Caco-2 (cell line): ENCODE results near the gene PIP4K2A. TPM values are rescaled to one million over a fixed set of nuclear protein-coding genes. Genes with fewer than 3 reads are reported as not detected.

ENCODE experiments used
- BruUV-seq: library from RNA; stranded (reverse); fragments of 400-500 nt; replicated peaks from 2 replicates; lab custom pipeline; 2021; lab: Mats Ljungman, UMichigan
- CTCF ChIA-PET: fragments of 300-600 bp; sonication (Branson Sonifier 250); formaldehyde crosslinking; loops from one replicate; lab custom pipeline; 2022; ENCODE audit warnings: antibody characterized with exemption; lab: Charles Lee
- POLR2A ChIA-PET: fragments of 300-600 bp; sonication (Branson Sonifier 250); formaldehyde crosslinking; loops from one replicate; lab custom pipeline; 2022; ENCODE audit warnings: antibody characterized with exemption; lab: Charles Lee
- DNase-seq, 2 experiments: peaks; one replicate each; pipeline versions ENCODE4 v3.0.0 to v3.0.0-alpha.2; 2020 to 2022
- H3K27me3 ChIP-seq: replicated peaks from 2 replicates; pipeline ENCODE4 v1.6.0; 2011; ENCODE audit warnings: low read length; ENCODE audit not compliant: control insufficient read depth, insufficient read depth
- H3K36me3 ChIP-seq: 2 replicates; pipeline ENCODE4 v1.5.1; 2011; ENCODE audit warnings: low read length; ENCODE audit not compliant: control insufficient read depth, insufficient read depth
- H3K4me1 ChIP-seq: fragments of 250-450 bp; sonication (Bioruptor Pico); 2 replicates; pipeline ENCODE4 v1.5.1; 2020; ENCODE audit warnings: mild to moderate bottlenecking
- H3K4me3 ChIP-seq: 2 replicates; pipeline ENCODE4 v1.5.1; 2011; ENCODE audit warnings: low read depth, mild to moderate bottlenecking, control low read depth, low read length
- H3K9me3 ChIP-seq: fragments of 250-450 bp; sonication (Bioruptor Pico); 2 replicates; pipeline ENCODE4 v1.5.1; 2020; ENCODE audit warnings: mild to moderate bottlenecking, moderate library complexity
- H3K27ac Mint-ChIP-seq: one replicate; pipeline ENCODE4 v1.8.0; 2022; ENCODE audit warnings: mixed read lengths; ENCODE audit not compliant: unreplicated experiment
- H3K27me3 Mint-ChIP-seq: one replicate; pipeline ENCODE4 v1.8.0; 2022; ENCODE audit warnings: mixed read lengths; ENCODE audit not compliant: insufficient read depth, unreplicated experiment
- H3K36me3 Mint-ChIP-seq: one replicate; pipeline ENCODE4 v1.8.0; 2022; ENCODE audit warnings: mild to moderate bottlenecking, mixed read lengths; ENCODE audit not compliant: insufficient read depth, unreplicated experiment
- H3K4me1 Mint-ChIP-seq: one replicate; pipeline ENCODE4 v1.8.0; 2022; ENCODE audit warnings: low read depth, mixed read lengths; ENCODE audit not compliant: unreplicated experiment
- H3K4me3 Mint-ChIP-seq: one replicate; pipeline ENCODE4 v1.8.0; 2022; ENCODE audit warnings: mild to moderate bottlenecking, moderate library complexity, mixed read lengths; ENCODE audit not compliant: unreplicated experiment
- H3K9me3 Mint-ChIP-seq: one replicate; pipeline ENCODE4 v1.8.0; 2022; ENCODE audit warnings: mixed read lengths; ENCODE audit not compliant: unreplicated experiment
- intact Hi-C: fragments of 100-400 bp; cut with micrococcal nuclease; formaldehyde crosslinking; loops from one replicate; pipeline ENCODE4 v1.10.0; 2022; ENCODE audit not compliant: unreplicated experiment
- total RNA-seq: library from RNA; stranded (reverse); gene quantifications from 2 replicates; pipeline ENCODE4 v1.2.3, GENCODE V29; 2022
- TF ChIP-seq, protein P1 (sequence below), 2 experiments: fragments of 200-600 bp in 1 of 2; IDR thresholded peaks; 1 replicate in 1 of 2; 2 replicates in 1 of 2; pipeline versions ENCODE4 v1.5.1 to v1.8.0; 2011 to 2022; ENCODE audit warnings: antibody characterized with exemption in 1 of 2, control low read depth in 1 of 2, inconsistent platforms in 1 of 2, low read depth in 1 of 2, low read length in 1 of 2, mild to moderate bottlenecking in 1 of 2, moderate library complexity in 1 of 2; ENCODE audit not compliant: insufficient read depth in 1 of 2, severe bottlenecking in 1 of 2, unreplicated experiment in 1 of 2

Gene PIP4K2A
- total RNA-seq, 1 experiment from 2014 or later = 26.9 TPM

DNA sequence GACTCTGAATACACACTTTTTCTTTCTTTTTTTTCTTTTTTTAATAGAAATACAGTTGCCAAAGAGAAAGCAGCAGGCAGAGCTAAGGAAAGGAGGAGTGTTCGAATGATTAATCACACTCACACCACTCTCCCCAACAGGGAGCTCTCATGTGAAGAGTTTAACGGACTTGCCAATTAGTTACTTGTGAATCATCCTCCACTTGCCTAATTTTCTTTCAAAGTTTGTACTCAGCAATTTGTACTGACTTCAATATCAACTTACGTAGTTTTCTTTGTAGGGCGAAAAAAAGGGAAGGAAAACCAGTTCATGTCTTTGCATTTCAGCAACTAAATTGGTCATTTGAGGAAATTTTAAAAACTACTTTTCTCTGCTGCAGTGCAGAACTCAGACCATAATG, 109.2 kb downstream of the PIP4K2A start:
- no peaks in the 10 kb centered on the region for H3K4me1 ChIP-seq
- CTCF ChIA-PET = no interaction called here
- peaks cover 24% of the 10 kb centered on the region for H3K36me3 Mint-ChIP-seq
- H3K36me3 ChIP-seq = no peaks in the 10 kb centered on the region
- no peak for DNase-seq
- peaks cover 11% of the 10 kb centered on the region for H3K4me1 Mint-ChIP-seq
- H3K4me3 Mint-ChIP-seq = no peak overlapping the region
- POLR2A ChIA-PET = no interaction called here
- H3K4me3 ChIP-seq = no peak overlapping the region
- no peaks in the 10 kb centered on the region for H3K27me3 Mint-ChIP-seq
- TF ChIP-seq, protein P1, sequence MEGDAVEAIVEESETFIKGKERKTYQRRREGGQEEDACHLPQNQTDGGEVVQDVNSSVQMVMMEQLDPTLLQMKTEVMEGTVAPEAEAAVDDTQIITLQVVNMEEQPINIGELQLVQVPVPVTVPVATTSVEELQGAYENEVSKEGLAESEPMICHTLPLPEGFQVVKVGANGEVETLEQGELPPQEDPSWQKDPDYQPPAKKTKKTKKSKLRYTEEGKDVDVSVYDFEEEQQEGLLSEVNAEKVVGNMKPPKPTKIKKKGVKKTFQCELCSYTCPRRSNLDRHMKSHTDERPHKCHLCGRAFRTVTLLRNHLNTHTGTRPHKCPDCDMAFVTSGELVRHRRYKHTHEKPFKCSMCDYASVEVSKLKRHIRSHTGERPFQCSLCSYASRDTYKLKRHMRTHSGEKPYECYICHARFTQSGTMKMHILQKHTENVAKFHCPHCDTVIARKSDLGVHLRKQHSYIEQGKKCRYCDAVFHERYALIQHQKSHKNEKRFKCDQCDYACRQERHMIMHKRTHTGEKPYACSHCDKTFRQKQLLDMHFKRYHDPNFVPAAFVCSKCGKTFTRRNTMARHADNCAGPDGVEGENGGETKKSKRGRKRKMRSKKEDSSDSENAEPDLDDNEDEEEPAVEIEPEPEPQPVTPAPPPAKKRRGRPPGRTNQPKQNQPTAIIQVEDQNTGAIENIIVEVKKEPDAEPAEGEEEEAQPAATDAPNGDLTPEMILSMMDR (IDR thresholded peaks at IDR 0.05; ENCODE audit: insufficient read depth in 1 of 2, low read depth in 1 of 2, low read length in 1 of 2, severe bottlenecking in 1 of 2, unreplicated experiment in 1 of 2) = no peak
- H3K27me3 ChIP-seq = no peaks in the 10 kb centered on the region
- no TSS peak for BruUV-seq
- H3K9me3 ChIP-seq = 0 out of 2 replicates have a peak, but pooled peaks cover 5% of the 10 kb centered on the region
- H3K9me3 Mint-ChIP-seq = peaks cover 14% of the 10 kb centered on the region
- intact Hi-C loops = no loop called here
- no peak overlapping the region for H3K27ac Mint-ChIP-seq

DNA sequence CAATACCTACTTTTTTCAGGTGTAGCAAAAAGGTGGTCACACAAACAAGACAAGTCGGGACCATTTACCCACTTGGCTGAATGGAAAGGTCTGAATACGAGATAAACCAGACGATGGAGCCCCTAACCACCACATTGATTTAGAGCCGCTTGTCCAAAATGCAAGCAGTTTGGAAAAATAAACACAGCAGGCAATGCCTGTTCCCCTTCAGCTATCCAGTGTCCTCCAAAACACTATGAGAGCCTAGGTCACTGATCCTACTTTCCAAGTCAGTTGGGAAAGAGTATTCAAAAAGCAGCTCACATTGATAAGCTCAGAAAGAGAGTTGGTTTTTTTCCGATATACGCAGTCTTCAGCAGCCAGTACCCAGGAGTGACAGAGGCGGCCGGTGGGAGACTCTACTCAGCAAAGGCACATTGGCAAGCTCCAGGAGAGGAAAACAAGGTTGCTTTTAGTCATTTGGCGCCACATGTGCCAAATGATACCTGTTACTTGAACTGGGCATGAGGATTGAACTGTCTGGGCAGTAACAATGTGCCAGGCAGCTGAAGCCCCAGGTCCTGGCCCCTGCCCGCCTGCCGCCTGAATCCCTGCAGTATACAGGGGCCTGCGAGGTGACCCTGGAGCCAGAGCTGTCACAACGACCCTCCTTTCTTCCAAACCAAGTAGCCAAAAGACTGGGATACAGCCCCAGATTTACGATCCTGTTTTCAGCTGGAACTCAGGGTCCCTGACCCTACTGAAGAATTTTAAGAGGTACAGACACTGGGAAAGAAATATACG, 109.8 kb downstream of the PIP4K2A start:
- TF ChIP-seq, protein P1 (IDR thresholded peaks at IDR 0.05; ENCODE audit: insufficient read depth in 1 of 2, low read depth in 1 of 2, low read length in 1 of 2, severe bottlenecking in 1 of 2, unreplicated experiment in 1 of 2) = no peak
- H3K9me3 Mint-ChIP-seq = peaks cover 8% of the 10 kb centered on the region
- 0 out of 2 replicates have a peak, but pooled peaks cover 5% of the 10 kb centered on the region for H3K9me3 ChIP-seq
- peaks cover 6% of the 10 kb centered on the region for H3K4me1 Mint-ChIP-seq
- no peaks in the 10 kb centered on the region for H3K27me3 Mint-ChIP-seq
- H3K36me3 Mint-ChIP-seq = peaks cover 17% of the 10 kb centered on the region
- BruUV-seq = no TSS peak
- no peaks in the 10 kb centered on the region for H3K36me3 ChIP-seq
- no peak overlapping the region for H3K27ac Mint-ChIP-seq
- DNase-seq = no peak
- H3K4me3 ChIP-seq = no peak overlapping the region
- intact Hi-C loops = no loop called here
- POLR2A ChIA-PET = no interaction called here
- no peaks in the 10 kb centered on the region for H3K4me1 ChIP-seq
- H3K27me3 ChIP-seq = no peaks in the 10 kb centered on the region
- CTCF ChIA-PET = no interaction called here
- no peak overlapping the region for H3K4me3 Mint-ChIP-seq

DNA sequence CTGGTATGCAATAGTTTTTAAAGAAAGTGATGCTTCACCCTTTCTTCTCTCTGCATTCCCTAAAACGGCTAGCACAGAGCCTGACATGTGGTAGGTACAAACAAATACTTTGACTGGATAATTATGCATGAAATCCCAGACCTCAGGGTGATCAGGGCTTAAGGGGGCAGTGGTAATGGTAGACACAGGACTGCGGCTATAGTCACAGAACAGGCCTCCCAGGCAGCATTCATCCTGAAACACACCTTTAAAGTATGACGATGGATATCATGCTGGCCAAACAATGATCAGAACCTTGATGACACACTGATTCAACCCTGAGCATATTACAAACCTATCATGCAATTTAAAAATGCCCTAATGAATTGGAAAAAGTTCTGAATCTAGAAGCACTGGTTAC, 110.8 kb downstream of the PIP4K2A start:
- no peaks in the 10 kb centered on the region for H3K36me3 ChIP-seq
- peaks cover 13% of the 10 kb centered on the region for H3K4me1 Mint-ChIP-seq
- peaks cover 8% of the 10 kb centered on the region for H3K9me3 Mint-ChIP-seq
- no peaks in the 10 kb centered on the region for H3K4me1 ChIP-seq
- no peaks in the 10 kb centered on the region for H3K27me3 ChIP-seq
- no TSS peak for BruUV-seq
- H3K27me3 Mint-ChIP-seq = no peaks in the 10 kb centered on the region
- H3K4me3 ChIP-seq = no peak overlapping the region
- no peaks in the 10 kb centered on the region for H3K9me3 ChIP-seq
- TF ChIP-seq, protein P1 (IDR thresholded peaks at IDR 0.05; ENCODE audit: insufficient read depth in 1 of 2, low read depth in 1 of 2, low read length in 1 of 2, severe bottlenecking in 1 of 2, unreplicated experiment in 1 of 2) = no peak
- no peak overlapping the region for H3K27ac Mint-ChIP-seq
- ChIA-PET POLR2A (no interaction called here), CTCF (no interaction called here)
- peaks cover 17% of the 10 kb centered on the region for H3K36me3 Mint-ChIP-seq
- H3K4me3 Mint-ChIP-seq = no peak overlapping the region
- intact Hi-C loops = no loop called here
- DNase-seq = no peak
